GM12878 (cell line): ENCODE results near the gene THUMPD2. TPM values are rescaled to one million over a fixed set of nuclear protein-coding genes. Genes with fewer than 3 reads are reported as not detected.

Experiments
- ATAC-seq: fragments of 200-7000 bp; cut with Tn5 transposase; 3 replicates; pipeline ENCODE4 v1.9.1; 2020; ENCODE audit warnings: mild to moderate bottlenecking, moderate library complexity
- BruUV-seq: library from RNA; stranded (reverse); fragments of 400-500 nt; replicated peaks from 2 replicates; lab custom pipeline; 2021; lab: Mats Ljungman, UMichigan
- CTCF ChIA-PET: fragments of 300-600 bp; sonication (Branson Sonifier 250); formaldehyde crosslinking; extraction: SDS; loops from one replicate; lab custom pipeline; 2021; ENCODE audit warnings: inconsistent platforms; lab: Yijun Ruan, JAX
- POLR2A ChIA-PET: fragments of 350-600 bp; formaldehyde crosslinking; extraction: SDS; loops from one replicate; lab custom pipeline; 2021; ENCODE audit warnings: inconsistent platforms; lab: Charles Lee
- RAD21 ChIA-PET: fragments of 300-600 bp; sonication (Branson Sonifier 250); formaldehyde crosslinking; loops from one replicate; lab custom pipeline; 2023; ENCODE audit warnings: antibody characterized with exemption; ENCODE audit not compliant: unreplicated experiment; lab: Charles Lee
- SMC1A ChIA-PET: fragments of 300-600 bp; sonication (Branson Sonifier 250); formaldehyde crosslinking; loops from one replicate; lab custom pipeline; 2023; ENCODE audit not compliant: unreplicated experiment, uncharacterized antibody; lab: Charles Lee
- DNase-seq: peaks from one replicate; pipeline ENCODE4 v3.0.0-alpha.2; 2011; ENCODE audit warnings: low read depth, low spot score
- FAIRE-seq: peaks from 3 replicates; lab custom pipeline; 2011; peaks lifted over from hg19 to GRCh38; lab: Jason Lieb, UNC
- H2AFZ ChIP-seq: 2 replicates; pipeline ENCODE4 v1.6.0; 2011; ENCODE audit warnings: low read depth, low read length, control low read depth; ENCODE audit not compliant: control insufficient read depth
- H3K27ac ChIP-seq: 2 replicates; pipeline ENCODE4 v1.5.1; 2011; ENCODE audit warnings: control low read depth; ENCODE audit not compliant: control insufficient read depth, insufficient read depth
- H3K27me3 ChIP-seq, 2 experiments: replicated peaks in 1 of 2; 2 replicates each; pipeline versions ENCODE4 v1.6.0 to v1.6.1; 2011; ENCODE audit warnings: low read length in 1 of 2; ENCODE audit not compliant: control insufficient read depth in 2 of 2, insufficient read depth in 2 of 2
- H3K36me3 ChIP-seq, 2 experiments: 2 replicates each; pipeline ENCODE4 v1.5.1; 2011; ENCODE audit warnings: low read length in 1 of 2; ENCODE audit not compliant: control insufficient read depth in 2 of 2, insufficient read depth in 2 of 2
- H3K4me1 ChIP-seq: 2 replicates; pipeline ENCODE4 v1.6.1; 2011; ENCODE audit warnings: mild to moderate bottlenecking, low read length, moderate library complexity, mixed read lengths; ENCODE audit not compliant: control insufficient read depth, insufficient read depth
- H3K4me2 ChIP-seq: 2 replicates; pipeline ENCODE4 v1.6.0; 2011; ENCODE audit warnings: control low read depth; ENCODE audit not compliant: control insufficient read depth, insufficient read depth
- H3K4me3 ChIP-seq: fragments of 200-600 bp; sonication (generic); 2 replicates; pipeline ENCODE4 v1.5.1; 2016
- H3K79me2 ChIP-seq: 2 replicates; pipeline ENCODE4 v1.6.0; 2011; ENCODE audit warnings: low read length; ENCODE audit not compliant: control insufficient read depth, insufficient read depth
- H3K9ac ChIP-seq: 2 replicates; pipeline ENCODE4 v1.8.0; 2011; ENCODE audit warnings: low read length, control low read depth, mixed read lengths; ENCODE audit not compliant: control insufficient read depth, insufficient read depth
- H3K9me3 ChIP-seq: replicated peaks from 3 replicates; pipeline ENCODE4 v1.5.1; 2011; ENCODE audit warnings: mild to moderate bottlenecking, low read length; ENCODE audit not compliant: control insufficient read depth, insufficient read depth
- H4K20me1 ChIP-seq: 2 replicates; pipeline ENCODE4 v1.6.0; 2011; ENCODE audit not compliant: control insufficient read depth, insufficient read depth
- ASH2L ChIP-seq: fragments of 300-600, 200-600 bp; sonication (generic); IDR thresholded peaks from 2 replicates; pipeline ENCODE4 v1.6.1; 2017; ENCODE audit warnings: low read depth, mild to moderate bottlenecking, borderline replicate concordance
- BRCA1 ChIP-seq: IDR thresholded peaks from 2 replicates; pipeline ENCODE4 v1.6.1; 2011; ENCODE audit warnings: low read depth, low read length, improper control_type of control experiment
- EGR1 ChIP-seq, 2 experiments: IDR thresholded peaks; 1 replicate in 1 of 2; 2 replicates in 1 of 2; pipeline ENCODE4 v1.6.1; 2011 to 2012; ENCODE audit warnings: low read depth in 2 of 2, low read length in 2 of 2, borderline replicate concordance in 1 of 2, mild to moderate bottlenecking in 1 of 2, moderate library complexity in 1 of 2
- EP300 ChIP-seq, 2 experiments: fragments of 150-350 bp in 1 of 2; IDR thresholded peaks; 2 replicates each; pipeline ENCODE4 v1.6.1; 2011 to 2012; ENCODE audit warnings: low read depth in 2 of 2, low read length in 2 of 2, borderline replicate concordance in 1 of 2, improper control_type of control experiment in 1 of 2, inconsistent platforms in 1 of 2; ENCODE audit not compliant: control insufficient read depth in 1 of 2
- IRF3 ChIP-seq: fragments of 450-650 bp; IDR thresholded peaks from 2 replicates; pipeline ENCODE4 v1.6.1; 2014; ENCODE audit warnings: mild to moderate bottlenecking
- IRF5 ChIP-seq: fragments of 450-650 bp; IDR thresholded peaks from 2 replicates; pipeline ENCODE4 v1.6.1; 2017; ENCODE audit warnings: borderline replicate concordance
- MEF2A ChIP-seq: IDR thresholded peaks from 2 replicates; pipeline ENCODE4 v1.6.1; 2011; ENCODE audit warnings: low read depth, mild to moderate bottlenecking, low read length, moderate library complexity; ENCODE audit not compliant: insufficient read depth
- MYC ChIP-seq: IDR thresholded peaks from 2 replicates; pipeline ENCODE4 v1.6.1; 2011; ENCODE audit warnings: mild to moderate bottlenecking, low read length, moderate library complexity, inconsistent platforms; ENCODE audit not compliant: insufficient read depth, insufficient replicate concordance, insufficient read length, severe bottlenecking
- PAX8 ChIP-seq: fragments of 450-650 bp; IDR thresholded peaks from 2 replicates; pipeline ENCODE4 v1.6.1; 2017; ENCODE audit warnings: mild to moderate bottlenecking, moderate library complexity
- POLR2AphosphoS5 ChIP-seq: IDR thresholded peaks from 2 replicates; pipeline ENCODE4 v1.6.1; 2011; ENCODE audit warnings: mild to moderate bottlenecking, low read length, inconsistent platforms
- POU2F2 ChIP-seq: IDR thresholded peaks from 3 replicates; pipeline ENCODE4 v1.6.1; 2011; ENCODE audit warnings: low read depth, mild to moderate bottlenecking, low read length, borderline replicate concordance
- RUNX3 ChIP-seq: IDR thresholded peaks from 2 replicates; pipeline ENCODE4 v1.6.1; 2012; ENCODE audit warnings: low read length, inconsistent platforms
- SMAD5 ChIP-seq: IDR thresholded peaks from 2 replicates; pipeline ENCODE4 v1.6.1; 2016; ENCODE audit warnings: antibody characterized with exemption, low read depth
- ZNF384 ChIP-seq: IDR thresholded peaks from 2 replicates; pipeline ENCODE4 v1.6.1; 2012; ENCODE audit warnings: low read depth, mild to moderate bottlenecking, low read length, improper control_type of control experiment, borderline replicate concordance
- ZSCAN29 ChIP-seq: fragments of 450-650 bp; IDR thresholded peaks from 2 replicates; pipeline ENCODE4 v1.6.1; 2017; ENCODE audit warnings: mild to moderate bottlenecking, moderate library complexity
- WGBS: methylation state at CpG from one replicate; pipeline ENCODE4 v1.1.6; 2016; ENCODE audit warnings: low lambda C conversion rate; ENCODE audit not compliant: insufficient replicate concordance, insufficient coverage; ENCODE audit errors: missing lambda C conversion rate; 5-methylcytosine and 5-hydroxymethylcytosine counted together
- in situ Hi-C: fragments of 300-500 bp; cut with MboI; formaldehyde crosslinking; loops from 9 replicates; pipeline ENCODE4 v1.14.3; 2018; ENCODE audit warnings: mixed read lengths
- intact Hi-C: fragments of 100-400 bp; cut with micrococcal nuclease; formaldehyde crosslinking; loops from one replicate; pipeline ENCODE4 v1.14.2; 2022; ENCODE audit not compliant: unreplicated experiment
- polyA plus RNA-seq, 11 experiments: library from polyadenylated mRNA; depleted of rRNA in 4 of 11; unstranded in 6 of 11; stranded (reverse) in 5 of 11; fragments of >200 nt; fragmentation: Nextera tagmentation in 4 of 11; fragmentation: Illumina TruSeq in 1 of 11; extraction: Ambion mirVana in 4 of 11; extraction: Trizol in 1 of 11; gene quantifications; 1 replicate in 1 of 11; 2 replicates in 10 of 11; pipeline versions ENCODE4 v1.2.1 to v1.2.3, GENCODE V29; 2011 to 2016; ENCODE audit warnings: inconsistent platforms in 2 of 11, missing spikeins in 2 of 11, low read depth in 1 of 11
- total RNA-seq, 4 experiments: library from RNA; depleted of rRNA in 3 of 4; stranded (reverse); fragments of >200 nt in 3 of 4; fragmentation: Illumina TruSeq in 1 of 4; extraction: Trizol in 1 of 4; gene quantifications; 2 replicates each; pipeline versions ENCODE4 v1.2.1 to v1.2.3, GENCODE V29; 2013 to 2021

Gene THUMPD2
- total and polyA plus RNA-seq, 10 of the 15 experiments (the other 5 are each of a cell fraction or from before 2014, with no cell fraction given) = 6.7 to 19.7 (median 13.8) TPM

- DNase-seq (no peak), ATAC-seq (no peak), FAIRE-seq (no peak)
- no TSS peak for BruUV-seq
- CTCF ChIA-PET = no interaction called here
- no peaks in the 10 kb centered on the region for H3K36me3 ChIP-seq
- intact Hi-C loops (no loop called here), in situ Hi-C loops (no loop called here)
- WGBS = 17% methylated on average over 14 of the region's 14 CpGs
- TF ChIP-seq RUNX3 (peak; percentile 30; the same call in 1 of the 2 replicates), POLR2AphosphoS5 (no peak)
- POLR2A ChIA-PET = no interaction called here
- RAD21 ChIA-PET = no interaction called here
- no peaks in the 10 kb centered on the region for H3K27me3 ChIP-seq
- no peak overlapping the region; the same call in 1 of the 2 replicates for H3K4me2 ChIP-seq
- H3K9ac ChIP-seq = no peak overlapping the region
- no peak overlapping the region for H3K27ac ChIP-seq
- SMC1A ChIA-PET = interaction anchor here (0.7 kb wide), 1 partner anchor 344 kb away, joined by 3 read pairs; the partner anchor contains the start of gene MAP4K3
- peak overlapping the region; percentile 3; the same call in 1 of the 2 replicates for H2AFZ ChIP-seq
- H3K9me3 ChIP-seq = no peaks in the 10 kb centered on the region
- no peaks in the 10 kb centered on the region for H4K20me1 ChIP-seq
- H3K4me3 ChIP-seq = no peak overlapping the region
- H3K79me2 ChIP-seq = peaks cover 30% of the 10 kb centered on the region
- H3K4me1 ChIP-seq = peaks cover 4% of the 10 kb centered on the region
Observed at GRCh38 chr2:39780825-39781600, 2.0 kb upstream of the THUMPD2 start.

- 59% methylated on average over 5 of the region's 6 CpGs for WGBS
- H2AFZ ChIP-seq = peak overlapping the region; percentile 93
- SMC1A ChIA-PET = no interaction called here
- TF ChIP-seq MYC (no peak), EGR1 (IDR thresholded peaks at IDR 0.05; ENCODE audit: borderline replicate concordance in 1 of 2, low read depth in 2 of 2, low read length in 2 of 2) (no peak), POU2F2 (no peak), MEF2A (no peak), ASH2L (no peak), SMAD5 (no peak), ZNF384 (no peak), EP300 (IDR thresholded peaks at IDR 0.05; ENCODE audit: borderline replicate concordance in 1 of 2, control insufficient read depth in 1 of 2, low read depth in 2 of 2, low read length in 2 of 2) (no peak), PAX8 (no peak), IRF5 (no peak), BRCA1 (no peak), IRF3 (no peak), ZSCAN29 (no peak)
Observed at GRCh38 chr2:39779927-39780326, 869 bp upstream of the THUMPD2 start.

More at GRCh38 chr2:39779927-39780326, 869 bp upstream of the THUMPD2 start:
- H3K4me1 ChIP-seq = peaks cover 4% of the 10 kb centered on the region
- H3K79me2 ChIP-seq = peaks cover 37% of the 10 kb centered on the region
- RAD21 ChIA-PET = no interaction called here
- H3K9ac ChIP-seq = no peak overlapping the region
- H3K27me3 ChIP-seq = no peaks in the 10 kb centered on the region
- in situ Hi-C loops = no loop called here
- H3K4me2 ChIP-seq = peak overlapping the region; percentile 69; the same call in 1 of the 2 replicates
- H4K20me1 ChIP-seq = no peaks in the 10 kb centered on the region
- no peak overlapping the region for H3K27ac ChIP-seq
- FAIRE-seq (no peak), ATAC-seq (no peak), DNase-seq (no peak)
- no TSS peak for BruUV-seq
- intact Hi-C loops = no loop called here
- H3K9me3 ChIP-seq = no peaks in the 10 kb centered on the region
- no peak overlapping the region for H3K4me3 ChIP-seq
- CTCF ChIA-PET = no interaction called here
- POLR2A ChIA-PET = no interaction called here
- H3K36me3 ChIP-seq = no peaks in the 10 kb centered on the region
